ENCODE measurements around the gene TYK2. TPM values are rescaled to one million over a fixed set of nuclear protein-coding genes. Genes with fewer than 3 reads are reported as not detected.

Gene TYK2
- total and polyA plus RNA-seq, 2 of the 13 experiments (the other 11 are each of a cell fraction or from before 2014, with no cell fraction given) = 38.8 to 60.1 TPM

- TF ChIP-seq SMC3 (IDR thresholded peaks at IDR 0.05; ENCODE audit: low read length) = no peak
- no peak for TF ChIP-seq KLF15 (CRISPR knock-in tag; IDR thresholded peaks at IDR 0.05; ENCODE audit: borderline replicate concordance)
- peak; percentile 48 for TF ChIP-seq SRSF1 (optimal IDR thresholded peaks at IDR 0.05; ENCODE audit: low read depth, low read length)
- no peak for TF ChIP-seq ZNF326 (CRISPR knock-in tag; IDR thresholded peaks at IDR 0.05; ENCODE audit: borderline replicate concordance)
- no peak for TF ChIP-seq SMAD1 (CRISPR knock-in tag; IDR thresholded peaks at IDR 0.05; ENCODE audit: borderline replicate concordance, low read depth)
- peak; percentile 77 for TF ChIP-seq PHF8 (CRISPR knock-in tag; IDR thresholded peaks at IDR 0.05)
- no peak for TF ChIP-seq SCMH1 (CRISPR knock-in tag; IDR thresholded peaks at IDR 0.05; ENCODE audit: borderline replicate concordance)
- no peak for TF ChIP-seq ZNF850 (CRISPR knock-in tag; conservative IDR thresholded peaks at IDR 0.05)
- peak; percentile 88 for TF ChIP-seq ZFP36L1 (CRISPR knock-in tag; IDR thresholded peaks at IDR 0.05)
- TF ChIP-seq IRF2 (CRISPR knock-in tag; IDR thresholded peaks at IDR 0.05) = peak; percentile 53; the same call in 1 of the 2 replicates
- TF ChIP-seq NR2F2 (IDR thresholded peaks at IDR 0.05; ENCODE audit: borderline replicate concordance, low read depth) = no peak; the same call in 1 of the 2 replicates
- TF ChIP-seq AHDC1 (CRISPR knock-in tag; IDR thresholded peaks at IDR 0.05; ENCODE audit: borderline replicate concordance) = no peak
- no peak for TF ChIP-seq TGIF2 (CRISPR knock-in tag; IDR thresholded peaks at IDR 0.05)
- no peak for TF ChIP-seq EZH2 (conservative IDR thresholded peaks at IDR 0.05; ENCODE audit: low read depth, low read length)
- no peak; the same call in 1 of the 2 replicates for TF ChIP-seq BCL3 (CRISPR knock-in tag; IDR thresholded peaks at IDR 0.05)
- peak; percentile 10; the same call in 1 of the 2 replicates for TF ChIP-seq RFX1 (IDR thresholded peaks at IDR 0.05)
- no peak for TF ChIP-seq ZNF234 (CRISPR knock-in tag; conservative IDR thresholded peaks at IDR 0.05)
- TF ChIP-seq NFIB (CRISPR knock-in tag; IDR thresholded peaks at IDR 0.05; ENCODE audit: borderline replicate concordance) = no peak
- TF ChIP-seq BCLAF1 (IDR thresholded peaks at IDR 0.05) = no peak
- no peak for TF ChIP-seq JUN (CRISPR knock-in tag; IDR thresholded peaks at IDR 0.05)
- TF ChIP-seq SSRP1 (CRISPR knock-in tag; IDR thresholded peaks at IDR 0.05) = no peak
Measured at GRCh38 chr19:10380313-10381102, at the start of gene TYK2 (continued).
